Measurements from ENCODE around the gene KAT2B. TPM values are rescaled to one million over a fixed set of nuclear protein-coding genes. Genes with fewer than 3 reads are reported as not detected.

Gene KAT2B
- total RNA-seq, 1 donor from 2014 or later = 69.9 TPM

- ATAC-seq (no peak), DNase-seq (ENCODE audit: low spot score) (no peak)
- intact Hi-C loops (cut with DNase I) = no loop called here
Measured at GRCh38 chr3:20078194-20078714, 38.0 kb downstream of the KAT2B start.

GRCh38 chr3:20079621-20080020 is 39.4 kb downstream of the KAT2B start:
- no peak for ATAC-seq
- DNase-seq (ENCODE audit: low spot score) = no peak
- intact Hi-C loops (cut with DNase I) = no loop called here

GRCh38 chr3:20080956-20081554 is 40.8 kb downstream of the KAT2B start:
- no peak for DNase-seq (ENCODE audit: low spot score)
- intact Hi-C loops (cut with DNase I) = no loop called here
- peak; percentile 77 for ATAC-seq

- intact Hi-C loops (cut with DNase I) = no loop called here
- ATAC-seq = no peak
- DNase-seq (ENCODE audit: low spot score) = no peak
Measured at GRCh38 chr3:20083253-20083652, 43.0 kb downstream of the KAT2B start.

GRCh38 chr3:20083953-20084352 is 43.7 kb downstream of the KAT2B start:
- no peak for DNase-seq (ENCODE audit: low spot score)
- ATAC-seq = no peak
- intact Hi-C loops (cut with DNase I) = no loop called here

GRCh38 chr3:20091331-20092047 is 51.2 kb downstream of the KAT2B start:
- DNase-seq (ENCODE audit: low spot score) (no peak), ATAC-seq (no peak)
- intact Hi-C loops (cut with DNase I) = no loop called here

GRCh38 chr3:20095470-20095869 is 55.2 kb downstream of the KAT2B start:
- DNase-seq (ENCODE audit: low spot score) (no peak), ATAC-seq (no peak)
- intact Hi-C loops (cut with DNase I) = no loop called here

GRCh38 chr3:20096135-20096685 is 56.0 kb downstream of the KAT2B start:
- intact Hi-C loops (cut with DNase I) = no loop called here
- ATAC-seq = peak; percentile 65
- no peak for DNase-seq (ENCODE audit: low spot score)

- intact Hi-C loops (cut with DNase I) = no loop called here
- ATAC-seq = peak; percentile 49
- no peak for DNase-seq (ENCODE audit: low spot score)
Measured at GRCh38 chr3:20097015-20097414, 56.8 kb downstream of the KAT2B start.

- ATAC-seq (no peak), DNase-seq (ENCODE audit: low spot score) (no peak)
- intact Hi-C loops (cut with DNase I) = no loop called here
Measured at GRCh38 chr3:20099060-20099459, 58.8 kb downstream of the KAT2B start.

- no peak for ATAC-seq
- no peak for DNase-seq (ENCODE audit: low spot score)
- intact Hi-C loops (cut with DNase I) = no loop called here
Measured at GRCh38 chr3:20100151-20100550, 59.9 kb downstream of the KAT2B start.

- no peak for DNase-seq (ENCODE audit: low spot score)
- intact Hi-C loops (cut with DNase I) = no loop called here
- no peak for ATAC-seq
Measured at GRCh38 chr3:20101041-20101440, 60.8 kb downstream of the KAT2B start.

- intact Hi-C loops (cut with DNase I) = no loop called here
- DNase-seq (ENCODE audit: low spot score) (no peak), ATAC-seq (no peak)
Measured at GRCh38 chr3:20103731-20104130, 63.5 kb downstream of the KAT2B start.

- DNase-seq (ENCODE audit: low spot score) = no peak
- no peak for ATAC-seq
- intact Hi-C loops (cut with DNase I) = no loop called here
Measured at GRCh38 chr3:20104167-20104661, 64.0 kb downstream of the KAT2B start.

GRCh38 chr3:20105513-20106280 is 65.5 kb downstream of the KAT2B start:
- ATAC-seq (no peak), DNase-seq (ENCODE audit: low spot score) (no peak)
- intact Hi-C loops (cut with DNase I) = no loop called here

GRCh38 chr3:20107722-20108121 is 67.5 kb downstream of the KAT2B start:
- no peak for DNase-seq (ENCODE audit: low spot score)
- intact Hi-C loops (cut with DNase I) = no loop called here
- no peak for ATAC-seq

- DNase-seq (ENCODE audit: low spot score) = no peak
- intact Hi-C loops (cut with DNase I) = no loop called here
- no peak for ATAC-seq
Measured at GRCh38 chr3:20108869-20109268, 68.6 kb downstream of the KAT2B start.

GRCh38 chr3:20110826-20111225 is 70.6 kb downstream of the KAT2B start:
- no peak for DNase-seq (ENCODE audit: low spot score)
- ATAC-seq = no peak
- intact Hi-C loops (cut with DNase I) = no loop called here

GRCh38 chr3:20111836-20112235 is 71.6 kb downstream of the KAT2B start:
- ATAC-seq (no peak), DNase-seq (ENCODE audit: low spot score) (no peak)
- intact Hi-C loops (cut with DNase I) = no loop called here

GRCh38 chr3:20121088-20121487 is 80.8 kb downstream of the KAT2B start:
- intact Hi-C loops (cut with DNase I) = no loop called here
- DNase-seq (ENCODE audit: low spot score) = no peak
- no peak for ATAC-seq
